DOHH2 (cell line): ENCODE results near the gene ARL15.

Experiments
- EZH2phosphoT487 ChIP-seq: fragments of 200-600 bp; sonication (generic); IDR thresholded peaks from 2 replicates; pipeline ENCODE4 v1.6.1; 2017; ENCODE audit warnings: borderline replicate concordance, mild to moderate bottlenecking, antibody characterized with exemption, low read length, moderate library complexity, mixed read lengths
- TF ChIP-seq, protein P1 (sequence below): fragments of 200-600 bp; sonication (generic); IDR thresholded peaks from one replicate; pipeline ENCODE4 v1.5.1; 2014; ENCODE audit warnings: antibody characterized with exemption, mild to moderate bottlenecking, low read depth, low read length; ENCODE audit not compliant: poor library complexity, severe bottlenecking

DNA sequence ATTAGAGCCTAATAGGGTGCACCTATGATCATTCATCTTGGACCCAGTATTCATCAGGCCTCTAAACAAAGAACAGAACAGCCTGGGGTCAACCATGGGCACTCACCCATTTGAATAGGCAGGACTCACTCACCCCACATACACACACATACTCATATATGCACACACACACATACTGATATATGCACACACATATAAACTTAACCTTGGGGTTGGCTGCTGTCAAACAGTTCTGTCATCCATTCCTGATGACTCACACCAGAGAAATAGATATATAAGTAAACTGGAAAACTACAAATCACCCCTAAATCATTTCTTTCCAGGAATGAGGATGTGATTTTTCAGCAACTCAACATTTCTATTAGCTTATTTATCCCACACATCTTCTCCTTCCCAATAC, 51.3 kb downstream of the ARL15 start:
- TF ChIP-seq, protein P1, sequence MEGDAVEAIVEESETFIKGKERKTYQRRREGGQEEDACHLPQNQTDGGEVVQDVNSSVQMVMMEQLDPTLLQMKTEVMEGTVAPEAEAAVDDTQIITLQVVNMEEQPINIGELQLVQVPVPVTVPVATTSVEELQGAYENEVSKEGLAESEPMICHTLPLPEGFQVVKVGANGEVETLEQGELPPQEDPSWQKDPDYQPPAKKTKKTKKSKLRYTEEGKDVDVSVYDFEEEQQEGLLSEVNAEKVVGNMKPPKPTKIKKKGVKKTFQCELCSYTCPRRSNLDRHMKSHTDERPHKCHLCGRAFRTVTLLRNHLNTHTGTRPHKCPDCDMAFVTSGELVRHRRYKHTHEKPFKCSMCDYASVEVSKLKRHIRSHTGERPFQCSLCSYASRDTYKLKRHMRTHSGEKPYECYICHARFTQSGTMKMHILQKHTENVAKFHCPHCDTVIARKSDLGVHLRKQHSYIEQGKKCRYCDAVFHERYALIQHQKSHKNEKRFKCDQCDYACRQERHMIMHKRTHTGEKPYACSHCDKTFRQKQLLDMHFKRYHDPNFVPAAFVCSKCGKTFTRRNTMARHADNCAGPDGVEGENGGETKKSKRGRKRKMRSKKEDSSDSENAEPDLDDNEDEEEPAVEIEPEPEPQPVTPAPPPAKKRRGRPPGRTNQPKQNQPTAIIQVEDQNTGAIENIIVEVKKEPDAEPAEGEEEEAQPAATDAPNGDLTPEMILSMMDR = no peak
- no peak for TF ChIP-seq EZH2phosphoT487
